AG04449 (cell line): Measurements from ENCODE around the gene CARD19.

ENCODE experiments used
- CTCF ChIA-PET: fragments of 350-600 bp; formaldehyde crosslinking; extraction: SDS; loops from one replicate; lab custom pipeline; 2021; ENCODE audit warnings: antibody characterized with exemption; lab: Yijun Ruan, JAX
- POLR2A ChIA-PET: fragments of 400-600, 350-600 bp; formaldehyde crosslinking; extraction: SDS; loops from one replicate; lab custom pipeline; 2020; ENCODE audit warnings: antibody characterized with exemption, inconsistent platforms; lab: Yijun Ruan, JAX
- DNase-seq: peaks from one replicate; pipeline ENCODE4 v3.0.0-alpha.2; 2010; ENCODE audit warnings: low read depth, low spot score
- H3K4me3 ChIP-seq: 2 replicates; pipeline ENCODE4 v1.5.1; 2011; ENCODE audit warnings: low read depth, mild to moderate bottlenecking, control low read depth, low read length
- CTCF ChIP-seq: IDR thresholded peaks from one replicate; pipeline ENCODE4 v1.5.1; 2011; ENCODE audit warnings: mild to moderate bottlenecking, moderate library complexity, low read length, control low read depth, inconsistent platforms; ENCODE audit not compliant: insufficient read depth; ENCODE audit errors: missing control alignments

The CARD19 gene

GRCh38 chr9:93079371-93079770 lies 16.6 kb upstream of the CARD19 start:
- CTCF ChIA-PET = no interaction called here
- no peak for DNase-seq
- POLR2A ChIA-PET = no interaction called here
- no peak overlapping the region for H3K4me3 ChIP-seq
- TF ChIP-seq CTCF = no peak

- no peak for DNase-seq
- no peak for TF ChIP-seq CTCF
- ChIA-PET POLR2A (no interaction called here), CTCF (no interaction called here)
- H3K4me3 ChIP-seq = no peak overlapping the region
These were observed 15.6 kb upstream of the CARD19 start for GRCh38 chr9:93080406-93080805.

DNA sequence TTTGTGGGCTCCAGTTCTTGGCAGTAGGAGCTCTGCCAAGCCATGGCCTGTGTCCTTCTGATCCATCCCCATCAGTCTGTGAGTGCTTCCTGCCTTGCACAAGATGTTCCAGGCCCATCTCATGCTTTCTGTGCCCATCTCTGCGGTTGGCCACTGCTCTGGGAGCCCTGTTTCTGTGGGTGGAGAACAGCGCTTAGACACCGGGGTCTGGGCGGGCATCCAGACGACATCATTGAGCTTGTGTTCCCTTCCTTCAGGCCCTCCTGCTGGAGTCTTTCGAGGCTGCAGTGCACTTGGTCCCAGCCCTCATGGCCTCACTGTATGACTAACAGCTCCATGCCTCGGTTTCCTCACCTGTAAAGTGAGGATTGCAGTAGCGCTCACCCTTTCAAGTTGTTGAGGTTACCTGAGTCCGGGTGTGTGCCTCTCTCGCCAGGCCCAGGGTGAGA lies 14.9 kb upstream of the CARD19 start:
- H3K4me3 ChIP-seq = no peak overlapping the region
- TF ChIP-seq CTCF = no peak
- DNase-seq = no peak
- ChIA-PET CTCF (interaction anchor here (1.6 kb wide), 1 partner anchor 10 kb away, joined by 3 read pairs; no protein-coding TSS in a partner anchor), POLR2A (no interaction called here)

- TF ChIP-seq CTCF = no peak
- ChIA-PET POLR2A (no interaction called here), CTCF (interaction anchor here (1.6 kb wide), 1 partner anchor 11 kb away, joined by 3 read pairs; no protein-coding TSS in a partner anchor)
- H3K4me3 ChIP-seq = no peak overlapping the region
- DNase-seq = no peak
These were observed 14.1 kb upstream of the CARD19 start for GRCh38 chr9:93081931-93082330.

DNA sequence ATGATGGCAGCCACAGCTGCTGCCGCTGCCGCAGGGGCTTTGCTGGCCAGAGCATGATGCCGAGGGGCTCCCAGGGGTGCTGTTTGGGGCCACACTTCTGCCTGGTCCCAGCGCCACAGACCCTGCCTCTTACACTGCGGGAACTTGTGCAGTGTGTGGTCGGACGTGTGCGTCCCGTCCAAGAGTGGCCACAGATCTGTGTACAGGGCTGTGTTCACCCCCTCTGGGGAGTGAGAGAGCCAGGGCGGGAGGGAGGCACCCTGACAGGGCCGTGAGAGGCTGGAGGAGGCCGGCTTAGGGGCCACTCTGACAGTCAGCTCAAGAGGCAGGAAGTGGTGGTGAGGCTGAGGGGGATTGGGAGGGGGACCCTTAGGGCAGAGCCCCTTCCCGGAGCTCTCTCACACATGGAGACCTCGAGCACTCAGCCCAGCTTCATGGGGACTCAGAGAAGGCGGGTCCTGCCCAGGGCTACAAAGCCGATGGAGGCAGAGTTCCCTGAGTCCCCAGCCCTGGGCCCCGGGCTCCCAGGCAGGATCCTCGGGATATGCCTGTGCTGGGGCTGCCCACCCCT lies 13.1 kb upstream of the CARD19 start:
- ChIA-PET POLR2A (no interaction called here), CTCF (interaction anchor here (1.6 kb wide), 1 partner anchor 12 kb away, joined by 3 read pairs; no protein-coding TSS in a partner anchor)
- DNase-seq = no peak
- no peak for TF ChIP-seq CTCF
- no peak overlapping the region for H3K4me3 ChIP-seq

DNA sequence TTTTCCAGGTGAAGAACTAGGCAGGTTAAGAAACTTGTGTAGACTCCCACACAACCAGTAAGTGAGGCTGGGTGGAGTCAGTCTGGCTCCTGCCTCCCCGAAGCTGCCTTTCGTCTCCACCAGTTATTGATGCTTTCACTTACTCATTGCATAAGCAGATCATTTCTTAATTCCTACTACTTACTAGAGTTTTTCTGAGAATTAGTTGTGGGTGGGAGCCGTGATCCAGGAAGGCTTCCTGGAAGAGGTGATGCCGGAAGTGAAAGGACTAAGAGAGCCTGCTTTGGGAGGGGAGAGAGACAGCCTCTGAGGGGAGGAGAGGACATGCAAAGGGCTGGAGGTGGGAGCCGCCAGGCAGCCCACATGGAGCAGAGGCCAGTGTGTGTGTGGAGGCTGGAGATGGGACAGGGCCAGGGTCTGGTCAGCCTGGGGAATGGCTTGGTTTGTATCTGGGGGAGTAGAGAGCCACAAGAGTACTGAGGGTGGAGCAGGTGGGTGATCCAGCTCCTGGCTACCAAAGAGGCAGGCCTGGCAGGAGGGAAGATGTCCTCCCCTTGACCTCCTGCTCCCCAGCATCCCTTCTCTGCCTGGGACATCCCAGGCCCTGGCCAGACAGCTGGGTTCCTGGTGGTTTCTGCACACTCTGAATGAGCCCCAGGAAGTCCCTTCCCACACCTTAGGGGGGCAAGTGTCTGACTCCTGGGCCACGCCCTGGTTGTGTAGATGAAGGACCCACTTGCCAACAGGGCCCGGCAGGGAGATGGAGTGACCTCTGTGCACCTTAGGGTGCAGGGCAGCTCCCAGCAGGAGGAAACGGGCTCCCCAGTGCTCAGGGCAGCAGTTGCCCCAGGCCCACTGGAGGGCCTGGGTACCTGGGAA lies 12.2 kb upstream of the CARD19 start:
- ChIA-PET CTCF (no interaction called here), POLR2A (no interaction called here)
- DNase-seq = no peak
- no peak for TF ChIP-seq CTCF
- no peak overlapping the region for H3K4me3 ChIP-seq
